HEK293T (cell line): ENCODE results near the gene CCNY.

ENCODE experiments used
- BHLHE40 ChIP-seq: fragments of 450-650 bp; IDR thresholded peaks from 2 replicates; pipeline ENCODE4 v1.6.1; 2016; ENCODE audit warnings: mild to moderate bottlenecking, moderate library complexity, borderline replicate concordance
- CTBP1 ChIP-seq: fragments of 450-650 bp; IDR thresholded peaks from 2 replicates; pipeline ENCODE4 v1.6.1; 2016; ENCODE audit warnings: borderline replicate concordance
- ELF4 ChIP-seq: fragments of 450-650 bp; IDR thresholded peaks from 2 replicates; pipeline ENCODE4 v1.6.1; 2017; ENCODE audit warnings: antibody characterized with exemption
- FOXA1 ChIP-seq: fragments of 450-650 bp; IDR thresholded peaks from 2 replicates; pipeline ENCODE4 v1.6.1; 2016; ENCODE audit warnings: mild to moderate bottlenecking
- FOXK2 ChIP-seq: fragments of 450-650 bp; IDR thresholded peaks from 2 replicates; pipeline ENCODE4 v1.6.1; 2016; ENCODE audit warnings: mild to moderate bottlenecking
- PKNOX1 ChIP-seq: fragments of 450-650 bp; IDR thresholded peaks from 2 replicates; pipeline ENCODE4 v1.6.1; 2016
- SP1 ChIP-seq: fragments of 450-650 bp; IDR thresholded peaks from 2 replicates; pipeline ENCODE4 v1.6.1; 2017
- SUZ12 ChIP-seq: fragments of 450-650 bp; IDR thresholded peaks from 2 replicates; pipeline ENCODE4 v1.6.1; 2016; ENCODE audit warnings: mild to moderate bottlenecking
- TARDBP ChIP-seq: fragments of 450-650 bp; IDR thresholded peaks from 2 replicates; pipeline ENCODE4 v1.6.1; 2016
- ZNF384 ChIP-seq: fragments of 450-650 bp; IDR thresholded peaks from 2 replicates; pipeline ENCODE4 v1.6.1; 2016

DNA sequence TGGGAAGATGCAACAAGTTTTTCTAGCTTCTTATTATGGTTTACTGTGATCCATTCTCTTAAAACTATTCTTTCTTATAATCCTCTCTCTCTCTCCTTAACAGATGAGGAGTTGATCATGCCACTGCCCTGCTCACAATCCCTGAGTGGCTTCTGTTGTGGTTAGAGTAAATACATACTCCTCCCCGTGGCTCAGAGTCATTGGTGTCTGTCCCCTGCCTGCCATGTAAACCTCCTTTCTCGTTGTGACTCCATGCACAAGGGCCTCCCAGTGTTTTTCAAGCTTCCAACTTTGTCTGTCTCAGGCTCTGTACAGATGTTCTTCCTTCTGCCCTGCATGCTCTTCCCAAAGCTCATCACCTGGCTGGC is 20.4 kb downstream of the CCNY start:
- no peak for TF ChIP-seq TARDBP
- no peak for TF ChIP-seq SP1
- TF ChIP-seq CTBP1 = no peak
- no peak for TF ChIP-seq FOXA1
- no peak for TF ChIP-seq ELF4
- no peak for TF ChIP-seq SUZ12
- no peak for TF ChIP-seq PKNOX1
- TF ChIP-seq ZNF384 = no peak
- no peak for TF ChIP-seq BHLHE40
- TF ChIP-seq FOXK2 = no peak
